Stimulated activated CD8-positive, alpha-beta memory T cell treated with anti-CD3 and anti-CD28 coated beads, Interleukin-12 subunit alpha, Interleukin-12 subunit beta, amount 100 ng/mL, for 4 hours (primary cell): Measurements from ENCODE around the gene PLCG1.
A peak's percentile ranks its signal among the peaks of the same experiment; 100 is the strongest.
"Not testable (repeated sequence)": the region's sequence is repeated elsewhere in the genome, so short reads cannot be mapped to it uniquely, and the experiment has no call there.

Source experiments
- DNase-seq: peaks from one replicate; pipeline ENCODE4 v3.0.0-alpha.2; 2020; ENCODE audit warnings: low read depth

PLCG1 gene

DNA sequence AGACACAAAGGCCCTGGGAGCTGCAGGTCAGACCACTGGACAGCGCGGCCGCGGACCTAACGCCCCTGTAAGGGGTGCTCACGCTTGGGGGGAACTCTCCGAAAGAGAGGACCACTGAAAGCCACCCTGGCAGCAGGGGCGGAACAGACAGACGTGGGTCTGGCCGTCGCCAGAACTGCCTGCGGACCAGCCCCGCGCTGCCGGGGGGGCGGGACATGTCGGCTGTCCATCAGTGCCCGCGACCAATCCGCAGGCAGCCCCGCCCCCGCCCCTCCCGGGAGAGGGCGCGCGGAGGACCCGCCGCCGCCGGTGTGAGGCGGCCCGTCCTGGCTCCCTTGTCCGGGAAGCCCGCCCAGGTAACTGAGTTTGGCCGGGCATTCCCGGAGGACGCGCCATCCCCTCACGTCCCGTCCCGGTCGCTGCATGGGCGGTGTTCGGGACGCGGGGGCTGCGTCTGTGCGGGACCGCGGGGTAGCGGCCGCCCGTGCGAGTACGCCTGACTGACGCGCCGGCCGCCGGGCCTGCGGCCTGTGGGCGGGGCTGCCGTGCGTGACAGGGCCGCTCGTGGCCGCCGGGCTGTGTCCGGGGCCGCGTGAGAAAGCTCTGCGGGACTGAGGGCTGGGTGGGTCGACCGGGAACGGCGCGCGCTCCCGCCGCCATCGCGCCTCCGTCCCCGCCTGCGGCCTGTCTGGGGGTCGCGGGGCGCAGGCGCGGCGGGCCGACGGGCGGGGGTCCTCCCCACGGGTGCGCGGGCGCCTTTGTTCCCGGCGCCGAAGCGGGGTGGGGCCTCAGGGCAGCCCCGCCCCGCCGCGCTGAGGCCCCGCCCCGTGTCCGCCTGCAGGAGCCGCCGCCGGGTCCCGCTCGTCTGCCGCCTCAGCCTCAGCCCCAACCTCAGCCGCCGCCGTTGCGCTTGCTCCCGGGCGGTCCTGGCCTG lies at the start of gene PLCG1:
Gene PLCG1 (plus strand): TSS at position 864 of the 934 bp plus-strand sequence. CDS start 99 bp downstream, outside the sequence.
- peak; percentile 76 for DNase-seq

DNA sequence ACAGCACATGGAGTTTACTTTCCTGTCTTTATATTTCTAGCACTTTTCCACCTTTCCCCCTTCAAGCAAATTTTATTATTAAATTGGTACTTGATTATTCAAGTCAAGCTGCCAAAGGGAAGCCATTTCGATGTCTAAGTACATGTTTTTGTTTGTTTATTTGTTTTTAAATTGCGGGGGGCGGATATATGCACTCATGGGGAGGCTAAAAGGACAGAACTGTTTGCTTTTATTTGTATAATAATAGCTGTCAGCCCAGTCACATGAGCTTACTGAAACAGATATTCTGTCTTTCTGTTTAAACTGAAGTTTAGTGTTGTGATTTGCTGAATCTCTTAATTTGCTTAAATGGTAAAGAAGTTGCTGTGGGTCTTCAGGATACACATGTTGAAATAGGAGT lies 49.6 kb upstream of the PLCG1 start:
- no peak for DNase-seq

DNA sequence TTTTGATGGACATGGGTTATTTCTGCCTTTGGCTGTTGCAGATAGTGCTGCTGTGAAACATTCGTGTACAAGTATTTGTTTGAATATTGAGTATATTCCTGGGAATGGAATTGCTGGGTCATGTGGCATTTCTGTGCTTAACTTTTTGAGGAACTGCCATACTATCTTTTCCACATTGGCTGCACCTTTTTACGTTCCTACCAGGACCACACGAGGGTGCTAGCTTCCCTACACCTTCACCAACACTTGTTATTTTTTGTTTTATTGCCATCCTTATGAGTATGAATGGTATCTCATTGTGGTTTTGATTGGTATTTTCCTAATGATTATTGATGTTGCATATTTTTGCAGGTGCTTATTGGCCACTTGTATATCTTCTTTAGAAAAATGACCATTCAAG lies 47.8 kb upstream of the PLCG1 start:
- DNase-seq = no peak

DNA sequence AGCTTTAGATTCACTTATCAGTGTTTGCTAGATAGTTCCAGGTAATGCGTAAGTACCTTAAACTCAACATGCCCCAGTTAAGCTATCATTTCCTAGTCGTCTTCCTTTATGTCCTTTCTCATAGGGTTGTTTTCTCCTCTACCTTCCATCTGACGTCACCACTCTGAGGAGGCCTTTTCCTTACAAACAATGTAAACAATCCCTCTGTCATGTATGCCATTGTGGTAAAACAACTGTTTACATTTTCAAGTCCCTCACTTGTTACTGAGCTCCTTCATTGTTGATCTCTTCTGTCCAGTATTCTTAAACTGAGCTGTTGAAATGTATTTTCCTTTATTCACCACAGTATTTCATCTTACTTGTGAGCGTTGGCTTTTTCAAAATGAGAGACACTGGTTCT lies 45.4 kb upstream of the PLCG1 start:
- no peak for DNase-seq

DNA sequence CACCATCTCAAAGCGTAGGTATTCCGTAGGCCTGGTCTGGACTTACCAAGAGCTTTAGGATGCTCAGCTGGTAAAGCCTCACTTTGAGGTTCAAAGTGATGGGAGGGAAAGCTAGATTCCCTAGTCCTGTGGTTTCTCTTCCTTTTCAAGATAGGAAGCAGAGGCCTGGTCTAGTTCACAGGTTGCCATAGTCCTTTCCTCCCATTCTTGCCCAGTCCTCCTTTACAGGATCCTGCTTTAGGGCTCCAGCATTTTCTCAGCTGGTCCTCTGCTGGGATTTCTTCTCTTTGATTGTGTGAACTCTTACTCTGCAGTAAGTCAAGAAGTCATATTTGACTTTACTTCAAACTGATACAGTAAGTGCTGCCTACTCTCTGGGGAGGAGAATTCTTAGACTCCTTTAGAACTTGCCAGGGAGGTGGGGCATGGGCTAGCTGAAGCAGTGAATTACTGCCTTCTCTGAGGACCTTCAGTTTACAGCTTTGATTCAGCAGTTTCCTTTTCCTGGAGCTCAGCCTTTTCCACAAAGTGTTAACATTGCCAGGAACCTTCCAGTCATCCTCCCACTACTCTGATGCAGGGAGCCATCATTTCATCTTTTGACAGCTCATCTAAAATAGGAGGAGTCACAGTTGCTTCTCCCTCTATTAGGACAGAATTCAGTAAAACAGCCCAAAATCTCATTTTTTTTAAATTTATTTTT lies 42.8 kb upstream of the PLCG1 start:
- no peak for DNase-seq

DNA sequence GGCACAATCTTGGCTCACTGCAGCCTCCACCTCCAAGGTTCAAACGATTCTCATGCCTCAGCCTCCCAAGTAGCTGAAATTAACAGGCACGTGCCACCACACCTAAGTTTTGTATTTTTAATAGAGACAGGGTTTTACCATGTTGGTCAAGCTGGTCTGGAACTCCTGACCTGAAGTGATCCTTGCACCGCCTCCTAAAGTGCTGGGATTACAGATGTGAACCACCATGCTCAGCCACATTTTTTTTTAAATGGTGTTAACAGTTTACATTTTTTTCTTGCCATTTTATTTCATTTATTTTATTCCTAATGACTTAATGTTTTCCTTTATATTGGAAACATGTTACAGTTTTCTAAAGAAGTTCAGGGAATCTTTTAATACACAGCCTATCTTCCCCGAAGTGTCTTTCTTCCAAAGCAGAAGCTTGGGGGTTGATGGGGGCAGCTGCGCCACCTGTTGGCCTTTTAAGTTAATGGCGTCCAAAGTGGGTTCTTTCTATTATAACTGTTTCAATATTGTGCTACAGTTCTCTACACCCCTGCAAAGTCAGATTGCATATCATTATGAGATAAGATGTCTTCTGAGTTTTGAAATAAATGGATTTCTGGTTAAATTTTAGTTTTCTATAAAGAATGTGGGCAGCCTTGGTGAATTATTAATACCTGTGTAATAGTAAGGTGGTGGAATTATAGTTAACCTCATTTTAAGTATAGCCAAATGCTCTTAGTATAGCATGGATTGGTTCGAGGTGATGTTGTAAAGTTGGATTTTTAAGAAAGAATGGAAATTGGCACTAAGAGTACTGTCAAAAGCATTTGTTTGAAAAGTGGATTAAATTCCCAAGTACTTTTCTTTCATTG lies 42.0 kb upstream of the PLCG1 start:
- peak; percentile 8 for DNase-seq

DNA sequence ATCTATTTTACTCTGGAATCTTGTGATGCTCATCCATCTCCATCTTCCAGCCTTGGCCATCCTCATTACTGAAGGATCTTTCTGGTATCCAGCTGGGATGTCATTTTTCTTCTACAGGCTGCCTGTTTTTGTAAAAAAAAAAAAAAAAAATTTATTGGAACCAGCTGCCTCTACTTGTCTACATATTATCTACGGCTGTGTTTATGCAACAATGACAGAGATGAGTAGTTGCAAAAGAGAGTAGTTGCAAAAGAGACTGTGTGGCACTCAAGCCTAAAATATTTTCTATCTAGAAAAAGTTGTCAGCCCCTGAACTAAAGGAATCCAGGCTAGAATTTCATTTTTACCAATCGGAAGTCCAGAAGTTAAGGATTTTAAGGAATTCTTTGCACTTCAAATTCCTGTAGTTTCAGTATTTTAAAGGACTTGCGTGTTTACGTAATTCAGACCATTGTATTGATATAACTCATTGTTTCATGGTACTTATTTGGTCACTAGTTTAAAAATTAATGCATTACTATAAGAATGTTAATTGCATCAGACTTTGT lies 38.6 kb upstream of the PLCG1 start:
- no peak for DNase-seq

DNA sequence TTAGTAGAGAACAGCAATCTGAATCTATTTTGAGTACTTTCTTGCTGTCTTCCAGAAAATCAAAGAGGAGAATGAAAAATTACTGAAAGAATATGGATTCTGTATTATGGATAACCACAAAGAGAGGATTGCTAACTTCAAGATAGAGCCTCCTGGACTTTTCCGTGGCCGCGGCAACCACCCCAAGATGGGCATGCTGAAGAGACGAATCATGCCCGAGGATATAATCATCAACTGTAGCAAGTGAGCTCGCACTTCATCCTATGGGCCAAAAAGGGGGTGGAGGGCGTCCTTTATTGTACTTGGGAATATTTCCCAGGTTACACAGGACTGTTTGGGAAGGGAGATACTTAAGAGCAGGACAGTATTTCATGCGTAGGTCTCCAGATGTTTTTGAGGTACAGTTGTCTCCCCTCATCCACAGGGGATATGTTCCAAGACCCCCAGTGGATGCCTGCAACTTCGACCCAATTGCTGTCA lies 37.3 kb upstream of the PLCG1 start:
- DNase-seq = no peak

DNA sequence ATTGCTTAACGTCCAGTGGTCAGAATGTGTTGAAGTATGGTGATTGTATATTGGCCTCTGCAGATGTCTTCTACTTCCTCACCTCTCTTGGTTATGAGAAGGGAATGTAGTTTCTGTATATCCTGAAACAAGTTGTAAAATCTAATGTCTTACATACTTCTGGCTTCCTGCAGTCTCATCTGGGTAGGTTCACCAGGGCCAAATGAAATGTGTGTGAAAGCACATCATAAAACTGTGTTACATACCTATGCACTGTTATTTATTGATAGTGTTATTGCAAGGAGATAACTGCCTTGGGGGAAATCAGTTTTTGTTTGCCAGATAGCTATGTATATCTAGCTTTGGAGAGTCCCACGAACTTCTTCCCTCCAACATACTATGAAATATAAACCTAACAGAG lies 35.7 kb upstream of the PLCG1 start:
- DNase-seq = no peak

DNA sequence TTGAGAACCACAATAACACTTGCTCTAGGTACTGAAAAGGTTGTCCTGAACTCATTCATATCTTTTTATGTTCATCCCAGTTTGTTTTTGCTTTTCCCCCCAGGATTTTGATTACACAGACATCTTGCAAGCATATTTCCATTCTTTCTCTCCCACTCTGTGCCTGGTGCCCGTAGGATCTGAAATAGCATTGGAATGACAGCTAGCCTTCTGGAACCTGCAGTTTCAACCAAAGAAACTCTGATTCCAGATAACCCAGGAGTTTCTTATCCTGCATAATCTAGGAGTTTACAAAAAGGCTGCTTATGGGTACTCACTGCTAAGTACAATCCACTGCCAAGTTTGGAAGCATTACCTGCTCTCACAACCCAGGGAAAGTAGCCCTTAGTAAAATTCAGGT lies 28.8 kb upstream of the PLCG1 start:
- DNase-seq = no peak

DNA sequence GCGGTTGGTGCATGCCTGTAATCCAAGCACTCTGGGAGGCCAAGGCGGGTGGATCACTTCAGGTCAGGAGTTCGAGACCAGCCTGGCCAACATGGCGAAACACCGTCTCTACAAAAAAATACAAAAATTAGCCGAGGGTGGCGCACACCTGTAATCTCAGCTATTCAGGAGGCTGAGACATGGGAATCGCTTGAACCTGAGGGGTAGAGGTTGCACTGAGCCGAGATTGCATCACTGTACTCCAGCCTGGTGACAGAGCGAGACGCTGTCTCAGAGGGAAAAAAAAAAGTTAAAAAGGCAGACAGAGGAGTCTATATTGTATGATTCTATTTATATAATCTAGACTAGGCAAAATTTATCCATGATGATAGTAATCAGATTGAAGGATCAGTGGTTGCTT lies 27.3 kb upstream of the PLCG1 start:
- no peak for DNase-seq

DNA sequence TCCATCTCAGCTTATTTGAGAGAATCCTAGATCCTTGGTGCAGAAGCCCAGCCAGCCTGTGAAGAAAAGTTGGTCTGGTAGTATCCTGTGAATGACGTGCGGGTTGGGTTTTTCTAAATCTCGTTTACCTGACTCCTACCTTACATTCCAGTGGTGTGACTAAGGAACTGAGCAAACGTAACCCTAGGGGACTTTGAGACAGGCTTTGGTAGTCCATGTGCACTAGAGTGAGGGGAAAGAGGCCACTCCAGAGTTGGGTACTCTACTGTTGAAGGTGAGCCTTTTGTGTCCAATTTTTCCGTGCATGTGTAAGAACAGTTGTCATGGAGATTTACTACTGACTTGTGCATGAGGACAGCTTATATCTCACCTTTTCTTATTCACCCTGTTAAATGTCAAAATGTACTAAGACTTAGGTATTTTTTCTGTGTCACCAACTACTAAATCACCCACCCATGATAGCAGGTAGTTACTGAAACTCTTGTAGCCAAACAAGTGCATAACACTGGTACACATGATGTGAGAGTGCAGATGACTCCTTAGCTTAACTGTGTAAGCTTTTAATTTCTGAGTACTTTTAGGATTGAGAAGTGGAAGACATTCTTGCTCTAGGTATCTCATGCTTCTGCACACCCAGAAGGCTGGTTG lies 26.3 kb upstream of the PLCG1 start:
- no peak for DNase-seq

DNA sequence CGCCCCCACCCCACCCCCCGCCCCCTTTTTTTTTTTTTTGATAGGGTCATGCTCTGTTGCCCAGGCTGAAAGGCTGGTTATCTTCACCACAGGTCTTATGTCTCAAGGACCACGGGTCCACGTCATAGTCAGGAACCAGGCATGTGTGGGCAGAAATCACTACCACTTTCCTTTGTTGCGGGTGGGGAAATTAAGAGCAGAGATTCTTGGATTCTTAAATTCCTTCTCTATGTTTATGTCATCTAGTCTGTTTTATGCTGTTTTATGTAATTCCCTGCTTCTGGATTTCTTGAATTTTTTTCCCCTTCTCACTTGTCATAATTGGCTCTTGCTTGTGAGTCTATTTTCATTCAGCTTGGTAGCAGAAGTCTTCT lies 25.8 kb upstream of the PLCG1 start:
- no peak for DNase-seq

DNA sequence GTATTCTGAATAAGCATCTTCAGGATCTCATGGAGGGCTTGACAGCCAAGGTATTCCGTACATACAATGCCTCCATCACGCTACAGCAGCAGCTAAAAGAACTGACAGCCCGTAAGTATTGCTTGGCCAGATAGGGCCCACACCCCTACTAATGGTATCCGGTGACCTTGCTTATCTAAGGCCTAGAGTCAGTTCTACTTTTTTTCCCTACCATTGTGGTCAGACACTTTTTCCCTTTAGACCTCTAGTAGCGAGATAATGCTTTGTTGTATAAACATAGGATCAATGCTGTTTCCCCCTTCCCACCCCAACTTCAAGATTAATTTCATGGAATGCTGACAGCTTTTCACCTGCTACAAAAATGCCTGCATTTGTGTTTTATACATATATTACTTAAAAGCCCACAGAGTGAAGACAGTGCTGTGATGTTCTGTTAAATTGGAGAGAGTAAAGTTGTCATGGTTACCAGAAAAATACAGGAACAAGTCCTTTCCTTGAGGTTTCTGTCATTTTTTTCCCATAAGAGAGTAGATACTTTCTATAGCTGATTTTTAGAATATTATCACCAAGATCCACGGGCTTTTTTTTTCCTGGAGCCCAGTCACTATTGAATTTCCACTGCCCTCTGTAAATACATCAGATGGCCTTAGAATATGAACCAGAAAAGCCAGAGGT lies 20.9 kb upstream of the PLCG1 start:
- DNase-seq = no peak

DNA sequence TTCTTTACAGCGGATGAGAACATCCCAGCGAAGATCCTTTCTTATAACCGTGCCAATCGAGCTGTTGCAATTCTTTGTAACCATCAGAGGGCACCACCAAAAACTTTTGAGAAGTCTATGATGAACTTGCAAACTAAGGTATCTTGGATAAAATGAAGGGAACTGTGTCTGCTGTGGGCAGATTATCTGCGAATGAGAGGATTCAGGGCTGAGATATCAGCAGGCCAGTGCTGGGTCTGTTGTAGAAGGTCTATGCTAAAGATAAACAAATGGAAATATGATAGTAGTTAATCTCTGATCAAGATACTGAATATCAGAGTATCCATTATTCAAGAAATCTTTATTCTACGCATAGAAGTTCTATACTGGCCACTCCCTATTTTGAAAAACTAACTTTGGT lies 19.2 kb upstream of the PLCG1 start:
- not testable (repeated sequence) for DNase-seq

DNA sequence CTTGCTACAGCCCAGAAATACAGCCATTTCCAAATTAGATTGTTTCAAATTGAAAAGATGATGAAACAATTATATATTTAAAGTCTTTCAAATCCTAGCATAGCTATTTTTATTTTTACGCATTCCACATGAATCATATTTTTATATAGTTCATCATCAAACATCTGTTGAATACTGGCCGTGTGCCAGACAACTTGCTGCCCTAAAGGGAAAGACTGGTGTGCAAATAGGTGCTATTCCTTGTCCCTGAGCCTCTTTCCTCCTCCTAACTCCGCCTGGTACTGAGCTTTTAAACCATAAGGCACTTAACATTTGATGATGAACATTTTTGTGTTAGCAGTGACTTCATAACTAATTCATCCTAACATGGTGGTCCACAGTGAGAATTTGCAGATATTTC lies 18.7 kb upstream of the PLCG1 start:
- no peak for DNase-seq

DNA sequence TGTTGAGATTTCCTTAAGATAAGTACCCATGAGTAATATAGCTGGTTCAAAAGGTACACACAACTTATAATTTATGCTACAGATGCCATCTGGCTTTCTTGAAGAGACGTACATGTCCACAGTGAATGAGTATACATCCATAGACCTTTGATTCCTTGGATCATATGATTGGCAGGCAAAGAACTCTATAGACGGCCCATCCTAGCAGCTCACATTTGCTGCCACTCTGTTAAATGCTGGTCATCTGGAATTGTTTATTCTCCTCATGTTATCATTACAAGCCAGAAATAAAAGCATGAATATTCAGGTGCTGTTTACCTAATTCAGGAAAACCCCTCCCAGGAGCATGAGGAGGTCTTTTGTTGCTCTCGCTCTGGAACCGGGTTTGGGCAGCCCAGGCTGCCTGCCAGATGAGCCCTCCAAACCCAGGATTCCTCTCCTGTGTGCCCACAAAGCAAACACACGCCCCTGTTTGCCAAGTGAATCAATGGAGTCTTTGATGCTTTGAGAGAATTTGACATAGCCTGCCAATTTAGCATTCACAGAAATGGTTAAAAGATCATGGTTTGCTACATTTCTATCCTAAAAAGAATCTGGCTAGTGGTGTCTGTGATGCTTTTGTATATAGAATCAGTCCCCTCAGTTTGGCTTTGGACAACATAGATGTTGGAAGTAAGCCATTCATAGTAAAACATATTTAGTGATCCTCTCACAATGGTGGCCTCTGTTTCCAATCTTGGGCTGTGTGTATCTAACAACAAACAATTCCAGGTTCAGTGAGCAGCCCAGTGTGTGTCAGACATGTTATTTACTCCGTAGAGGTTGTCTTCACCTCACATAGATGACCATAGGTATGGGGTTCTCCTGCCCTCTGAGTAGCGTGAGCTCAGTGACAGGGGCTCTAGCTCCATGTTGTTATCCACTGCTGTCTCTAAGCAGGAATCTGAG lies 17.5 kb upstream of the PLCG1 start:
- no peak for DNase-seq

DNA sequence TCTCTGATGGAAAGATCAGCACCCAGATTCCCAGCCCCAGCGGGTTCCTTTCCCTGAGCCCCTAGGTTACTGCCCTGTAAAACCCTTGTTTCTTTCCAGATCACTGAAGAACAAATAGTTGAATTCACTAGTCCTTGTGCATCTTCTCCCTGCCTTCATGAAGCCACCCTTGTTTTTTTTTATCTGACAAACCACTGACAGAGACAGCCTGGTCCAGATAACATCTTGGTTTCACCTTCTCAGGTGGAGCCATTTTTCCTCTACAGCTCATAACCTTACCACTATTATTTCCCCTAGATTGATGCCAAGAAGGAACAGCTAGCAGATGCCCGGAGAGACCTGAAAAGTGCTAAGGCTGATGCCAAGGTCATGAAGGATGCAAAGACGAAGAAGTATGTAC lies 15.9 kb upstream of the PLCG1 start:
- no peak for DNase-seq

DNA sequence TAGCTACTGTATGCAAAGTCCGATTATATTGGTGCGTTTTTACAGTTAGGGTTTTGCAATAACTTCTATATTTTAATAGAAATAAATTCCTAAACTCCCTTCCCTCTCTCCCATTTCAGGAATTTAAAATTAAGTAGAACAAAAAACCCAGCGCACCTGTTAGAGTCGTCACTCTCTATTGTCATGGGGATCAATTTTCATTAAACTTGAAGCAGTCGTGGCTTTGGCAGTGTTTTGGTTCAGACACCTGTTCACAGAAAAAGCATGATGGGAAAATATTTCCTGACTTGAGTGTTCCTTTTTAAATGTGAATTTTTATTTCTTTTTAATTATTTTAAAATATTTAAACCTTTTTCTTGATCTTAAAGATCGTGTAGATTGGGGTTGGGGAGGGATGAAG lies 13.7 kb upstream of the PLCG1 start:
- no peak for DNase-seq
